ENCODE data around the gene DLG2. TPM values are rescaled to one million over a fixed set of nuclear protein-coding genes. Genes with fewer than 3 reads are reported as not detected.
A peak's percentile ranks its signal among the peaks of the same experiment; 100 is the strongest.

DLG2 gene
- total RNA-seq, 4 donors from 2014 or later, result 0.18 to 8.3 (median 2.5) TPM

DNA sequence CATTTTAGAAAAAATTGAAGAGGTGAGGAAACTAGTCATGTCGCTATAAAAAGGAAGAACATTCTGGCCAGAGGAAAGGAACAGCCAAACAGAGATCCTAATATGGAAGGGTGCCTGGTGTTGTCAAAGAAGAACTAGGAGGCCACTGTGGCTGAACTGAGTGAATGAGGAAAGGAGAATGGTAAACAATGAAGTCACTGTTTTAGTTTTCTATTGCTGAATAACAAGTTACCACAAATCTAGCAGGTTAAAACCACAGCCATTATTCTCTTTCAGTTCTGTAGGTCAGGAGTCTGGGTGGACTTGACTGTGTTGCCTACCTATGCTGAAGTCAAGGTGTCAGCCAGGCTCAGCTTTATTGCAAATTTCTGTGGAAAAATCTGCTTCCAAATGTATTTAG lies 1791.7 kb downstream of the DLG2 start:
- DNase-seq, result no peak
- Histone ChIP-seq H3K9me3 (no peaks in the 10 kb centered on the region), H3K36me3 (no peaks in the 10 kb centered on the region), H3K27ac (no peak overlapping the region), H3K27me3 (no peaks in the 10 kb centered on the region), H3K4me1 (no peaks in the 10 kb centered on the region), H3K4me3 (no peak overlapping the region)
- no peak for TF ChIP-seq CTCF (IDR thresholded peaks at IDR 0.05)
- TF ChIP-seq POLR2A (IDR thresholded peaks at IDR 0.05), result no peak

DNA sequence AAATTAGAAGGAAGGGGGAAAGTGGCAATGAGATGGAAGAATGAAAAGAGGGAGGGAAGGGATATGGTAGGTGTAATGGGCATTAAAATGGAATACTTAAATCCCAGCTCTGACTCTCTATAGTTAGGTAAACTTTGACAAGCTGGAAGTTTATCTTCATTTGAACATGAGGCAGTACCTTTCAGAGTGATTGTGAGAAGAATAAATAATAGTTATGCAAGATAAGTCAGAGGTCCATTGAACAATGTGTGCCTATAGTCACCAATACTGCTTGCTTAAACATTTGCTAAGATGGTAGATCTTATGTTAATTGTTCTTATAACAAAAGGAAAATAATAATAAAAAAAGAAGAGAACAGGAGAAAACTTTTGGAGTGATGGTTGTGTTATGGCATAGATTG lies 1795.2 kb downstream of the DLG2 start:
- Histone ChIP-seq H3K36me3 (no peaks in the 10 kb centered on the region), H3K27ac (no peak overlapping the region), H3K9me3 (no peaks in the 10 kb centered on the region), H3K4me1 (no peaks in the 10 kb centered on the region), H3K27me3 (no peaks in the 10 kb centered on the region), H3K4me3 (no peak overlapping the region)
- DNase-seq, result no peak
- TF ChIP-seq CTCF (IDR thresholded peaks at IDR 0.05), result no peak
- TF ChIP-seq POLR2A (IDR thresholded peaks at IDR 0.05), result no peak

- no peaks in the 10 kb centered on the region for H3K27me3 ChIP-seq
- no peaks in the 10 kb centered on the region for H3K9me3 ChIP-seq
- TF ChIP-seq POLR2A (IDR thresholded peaks at IDR 0.05) (no peak), CTCF (IDR thresholded peaks at IDR 0.05) (peak in 4 of 6 experiments; percentile 31 to 43 (median 40))
- no peak overlapping the region for H3K27ac ChIP-seq
- peak overlapping the region in 1 of 4 donors; percentile 25 for H3K4me3 ChIP-seq
- DNase-seq, result no peak
- no peaks in the 10 kb centered on the region for H3K36me3 ChIP-seq
- no peaks in the 10 kb centered on the region for H3K4me1 ChIP-seq
Measured at GRCh38 chr11:83827940-83828554, 1799.1 kb downstream of the DLG2 start.

- H3K36me3 ChIP-seq, result no peaks in the 10 kb centered on the region
- H3K4me3 ChIP-seq, result no peak overlapping the region
Measured at GRCh38 chr11:83827520-83827919, 1799.6 kb downstream of the DLG2 start.

GRCh38 chr11:83826078-83826477 lies 1801.1 kb downstream of the DLG2 start:
- Histone ChIP-seq H3K27me3 (no peaks in the 10 kb centered on the region), H3K36me3 (no peaks in the 10 kb centered on the region), H3K27ac (no peak overlapping the region), H3K4me1 (no peaks in the 10 kb centered on the region), H3K4me3 (no peak overlapping the region), H3K9me3 (no peaks in the 10 kb centered on the region)
- no peak for TF ChIP-seq CTCF (IDR thresholded peaks at IDR 0.05)
- TF ChIP-seq POLR2A (IDR thresholded peaks at IDR 0.05), result no peak
- DNase-seq, result no peak

More at GRCh38 chr11:83827520-83827919, 1799.6 kb downstream of the DLG2 start:
- DNase-seq, result no peak
- no peaks in the 10 kb centered on the region for H3K9me3 ChIP-seq
- H3K4me1 ChIP-seq, result no peaks in the 10 kb centered on the region
- H3K27ac ChIP-seq, result no peak overlapping the region
- H3K27me3 ChIP-seq, result no peaks in the 10 kb centered on the region
- no peak for TF ChIP-seq CTCF (IDR thresholded peaks at IDR 0.05)
- no peak for TF ChIP-seq POLR2A (IDR thresholded peaks at IDR 0.05)
